Panc1 (cell line): ENCODE data around the gene HDLBP. TPM values are rescaled to one million over a fixed set of nuclear protein-coding genes. Genes with fewer than 3 reads are reported as not detected.
A peak's percentile ranks its signal among the peaks of the same experiment; 100 is the strongest.

Experiments used
- ATAC-seq: fragments of 200-7000 bp; cut with Tn5 transposase; 2 replicates; pipeline ENCODE4 v1.9.1; 2020; ENCODE audit warnings: mild to moderate bottlenecking, moderate library complexity
- BruUV-seq: library from RNA; stranded (reverse); fragments of 400-500 nt; replicated peaks from 2 replicates; lab custom pipeline; 2021; lab: Mats Ljungman, UMichigan
- CTCF ChIA-PET: fragments of 300-600 bp; sonication (Branson Sonifier 250); formaldehyde crosslinking; loops from one replicate; lab custom pipeline; 2022; ENCODE audit warnings: antibody characterized with exemption; lab: Charles Lee
- POLR2A ChIA-PET: fragments of 300-600 bp; sonication (Branson Sonifier 250); formaldehyde crosslinking; loops from one replicate; lab custom pipeline; 2022; ENCODE audit warnings: antibody characterized with exemption; lab: Charles Lee
- DNase-seq: peaks from one replicate; pipeline ENCODE4 v3.0.0-alpha.2; 2010; ENCODE audit warnings: low read depth, low spot score
- H3K27ac ChIP-seq: 2 replicates; pipeline ENCODE4 v1.5.1; 2011; ENCODE audit warnings: mild to moderate bottlenecking, low read length, inconsistent platforms
- H3K27me3 ChIP-seq: fragments of 200-500 bp; sonication (Bioruptor generic); 2 replicates; pipeline ENCODE4 v1.6.0; 2014; ENCODE audit warnings: low read length, inconsistent platforms; ENCODE audit not compliant: control insufficient read depth, insufficient read depth
- H3K36me3 ChIP-seq: fragments of 200-500 bp; sonication (Bioruptor generic); 2 replicates; pipeline ENCODE4 v1.5.1; 2014; ENCODE audit warnings: inconsistent platforms, mild to moderate bottlenecking, low read length, moderate library complexity; ENCODE audit not compliant: control insufficient read depth, insufficient read depth
- H3K4me1 ChIP-seq: 2 replicates; pipeline ENCODE4 v1.5.1; 2011; ENCODE audit warnings: inconsistent platforms, mild to moderate bottlenecking, low read length, moderate library complexity; ENCODE audit not compliant: control insufficient read depth, insufficient read depth
- H3K4me3 ChIP-seq, 2 experiments: 2 replicates each; pipeline ENCODE4 v1.5.1; 2011 to 2012; ENCODE audit warnings: low read depth in 2 of 2, low read length in 2 of 2, mild to moderate bottlenecking in 2 of 2, inconsistent platforms in 1 of 2, moderate library complexity in 1 of 2
- H3K9me3 ChIP-seq: fragments of 200-500 bp; sonication (Bioruptor generic); 2 replicates; pipeline ENCODE4 v1.5.1; 2014; ENCODE audit warnings: low read depth, mild to moderate bottlenecking, inconsistent platforms, low read length, moderate library complexity; ENCODE audit not compliant: control insufficient read depth, insufficient read depth
- POLR2AphosphoS5 ChIP-seq: IDR thresholded peaks from 2 replicates; pipeline ENCODE4 v1.6.1; 2012; ENCODE audit warnings: mild to moderate bottlenecking, low read depth, low read length, moderate library complexity
- SIN3A ChIP-seq: IDR thresholded peaks from 2 replicates; pipeline ENCODE4 v1.6.1; 2012; ENCODE audit warnings: low read depth, mild to moderate bottlenecking, low read length, moderate library complexity, borderline replicate concordance; ENCODE audit not compliant: insufficient read depth
- TCF7L2 ChIP-seq: IDR thresholded peaks from 2 replicates; pipeline ENCODE4 v1.6.1; 2011; ENCODE audit warnings: mild to moderate bottlenecking, low read depth, low read length, inconsistent platforms
- in situ Hi-C: cut with HindIII; loops from 2 replicates; pipeline ENCODE4 v1.10.0; 2016; ENCODE audit warnings: low sequenced_read_pairs, low pct_unique_long_range_greater_than_20kb
- intact Hi-C: fragments of 100-400 bp; cut with micrococcal nuclease; formaldehyde crosslinking; loops from one replicate; pipeline ENCODE4 v1.10.0; 2022; ENCODE audit not compliant: unreplicated experiment
- total RNA-seq: library from RNA; stranded (reverse); gene quantifications from one replicate; pipeline ENCODE4 v1.2.1, GENCODE V29; 2021; ENCODE audit not compliant: unreplicated experiment
- TF ChIP-seq, protein P1 (sequence below): fragments of 450-650 bp; IDR thresholded peaks from 2 replicates; pipeline ENCODE4 v1.5.1; 2017; ENCODE audit warnings: mild to moderate bottlenecking
- TF ChIP-seq, protein P2 (sequence below), 2 experiments: IDR thresholded peaks; 2 replicates each; pipeline ENCODE4 v1.6.1; 2011 to 2012; ENCODE audit warnings: low read depth in 2 of 2, control low read depth in 1 of 2, low read length in 1 of 2, mild to moderate bottlenecking in 1 of 2, moderate library complexity in 1 of 2; ENCODE audit not compliant: insufficient read depth in 1 of 2

The HDLBP gene
- total RNA-seq, 1 experiment from 2014 or later: 656 TPM

DNA sequence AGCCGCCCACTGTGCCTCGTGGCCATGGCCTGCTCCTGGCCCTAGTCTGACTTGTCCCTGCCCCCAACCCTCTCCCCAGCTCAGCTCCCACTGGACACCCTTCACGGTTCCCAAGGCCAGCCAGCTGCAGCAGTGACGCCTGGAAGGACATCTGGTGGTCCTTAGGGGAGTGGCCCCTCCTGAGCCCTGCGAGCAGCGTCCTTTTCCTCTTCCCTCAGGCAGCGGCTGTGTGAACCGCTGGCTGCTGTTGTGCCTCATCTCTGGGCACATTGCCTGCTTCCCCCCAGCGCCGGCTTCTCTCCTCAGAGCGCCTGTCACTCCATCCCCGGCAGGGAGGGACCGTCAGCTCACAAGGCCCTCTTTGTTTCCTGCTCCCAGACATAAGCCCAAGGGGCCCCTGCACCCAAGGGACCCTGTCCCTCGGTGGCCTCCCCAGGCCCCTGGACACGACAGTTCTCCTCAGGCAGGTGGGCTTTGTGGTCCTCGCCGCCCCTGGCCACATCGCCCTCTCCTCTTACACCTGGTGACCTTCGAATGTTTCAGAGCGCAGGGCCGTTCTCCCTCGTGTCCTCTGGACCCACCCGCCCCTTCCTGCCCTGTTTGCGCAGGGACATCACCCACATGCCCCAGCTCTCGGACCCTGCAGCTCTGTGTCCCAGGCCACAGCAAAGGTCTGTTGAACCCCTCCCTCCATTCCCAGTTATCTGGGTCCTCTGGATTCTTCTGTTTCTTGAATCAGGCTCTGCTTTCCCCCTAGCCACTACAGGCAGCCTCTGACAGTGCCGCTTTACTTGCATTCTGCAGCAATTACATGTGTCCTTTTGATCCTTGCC is 91.2 kb downstream of the HDLBP start:
- ChIA-PET CTCF (no interaction called here), POLR2A (no interaction called here)
- Histone ChIP-seq H3K36me3 (0 out of 2 replicates have a peak, but pooled peaks cover 2% of the 10 kb centered on the region), H3K27me3 (no peaks in the 10 kb centered on the region), H3K4me3 (no peak overlapping the region), H3K27ac (peak overlapping the region; percentile 21; the same call in 1 of the 2 replicates), H3K4me1 (peaks cover 17% of the 10 kb centered on the region), H3K9me3 (no peaks in the 10 kb centered on the region)
- no peak for DNase-seq
- intact Hi-C loops (no loop called here), in situ Hi-C loops (no loop called here)
- no TSS peak for BruUV-seq
- TF ChIP-seq SIN3A (0 out of 2 replicates have a peak, but pooled peaks have one; percentile 21), POLR2AphosphoS5 (peak; percentile 40; the same call in 1 of the 2 replicates)
- TF ChIP-seq, protein P1, sequence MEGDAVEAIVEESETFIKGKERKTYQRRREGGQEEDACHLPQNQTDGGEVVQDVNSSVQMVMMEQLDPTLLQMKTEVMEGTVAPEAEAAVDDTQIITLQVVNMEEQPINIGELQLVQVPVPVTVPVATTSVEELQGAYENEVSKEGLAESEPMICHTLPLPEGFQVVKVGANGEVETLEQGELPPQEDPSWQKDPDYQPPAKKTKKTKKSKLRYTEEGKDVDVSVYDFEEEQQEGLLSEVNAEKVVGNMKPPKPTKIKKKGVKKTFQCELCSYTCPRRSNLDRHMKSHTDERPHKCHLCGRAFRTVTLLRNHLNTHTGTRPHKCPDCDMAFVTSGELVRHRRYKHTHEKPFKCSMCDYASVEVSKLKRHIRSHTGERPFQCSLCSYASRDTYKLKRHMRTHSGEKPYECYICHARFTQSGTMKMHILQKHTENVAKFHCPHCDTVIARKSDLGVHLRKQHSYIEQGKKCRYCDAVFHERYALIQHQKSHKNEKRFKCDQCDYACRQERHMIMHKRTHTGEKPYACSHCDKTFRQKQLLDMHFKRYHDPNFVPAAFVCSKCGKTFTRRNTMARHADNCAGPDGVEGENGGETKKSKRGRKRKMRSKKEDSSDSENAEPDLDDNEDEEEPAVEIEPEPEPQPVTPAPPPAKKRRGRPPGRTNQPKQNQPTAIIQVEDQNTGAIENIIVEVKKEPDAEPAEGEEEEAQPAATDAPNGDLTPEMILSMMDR: no peak
- peak; percentile 63 for ATAC-seq

DNA sequence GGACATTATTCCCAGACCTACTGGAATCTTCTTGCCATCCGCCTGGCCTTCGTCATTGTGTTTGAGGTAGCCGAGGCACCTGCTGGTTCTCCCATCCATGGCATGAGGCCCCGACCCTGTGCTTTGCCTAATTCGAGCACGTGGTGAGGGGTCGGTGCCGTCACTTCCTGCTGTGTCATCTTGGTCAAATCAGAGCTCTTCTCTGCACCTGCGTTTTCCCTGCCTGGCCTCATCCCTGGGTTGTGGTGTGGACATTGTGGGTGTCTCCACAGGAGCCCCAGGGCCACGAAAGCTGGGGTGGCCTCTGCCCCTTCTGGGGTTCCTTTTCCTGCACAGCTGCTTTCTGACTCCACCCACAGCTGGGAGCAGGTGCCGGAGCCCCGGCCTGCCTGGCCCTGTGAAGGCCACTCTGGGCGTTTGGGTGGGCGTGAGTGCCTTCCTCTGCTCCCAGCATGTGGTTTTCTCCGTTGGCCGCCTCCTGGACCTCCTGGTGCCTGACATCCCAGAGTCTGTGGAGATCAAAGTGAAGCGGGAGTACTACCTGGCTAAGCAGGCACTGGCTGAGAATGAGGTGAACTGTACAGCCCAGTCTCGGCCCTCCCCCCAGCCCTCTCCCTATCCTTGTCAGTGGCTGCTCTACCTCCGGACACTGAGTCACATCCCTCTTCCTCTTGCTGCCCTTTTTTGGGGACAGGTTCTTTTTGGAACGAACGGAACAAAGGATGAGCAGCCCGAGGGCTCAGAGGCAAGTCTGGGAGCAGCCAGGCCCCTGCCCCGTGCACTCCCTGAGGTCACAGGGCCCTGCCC is 92.1 kb downstream of the HDLBP start:
- Histone ChIP-seq H3K9me3 (no peaks in the 10 kb centered on the region), H3K27ac (peak overlapping the region; percentile 21; the same call in 1 of the 2 replicates), H3K27me3 (no peaks in the 10 kb centered on the region), H3K4me1 (peaks cover 21% of the 10 kb centered on the region), H3K4me3 (no peak overlapping the region), H3K36me3 (no peaks in the 10 kb centered on the region)
- POLR2A ChIA-PET: no interaction called here
- TF ChIP-seq TCF7L2 (peak; percentile 50; the same call in 1 of the 2 replicates), POLR2AphosphoS5 (no peak), SIN3A (no peak)
- TF ChIP-seq, protein P2, sequence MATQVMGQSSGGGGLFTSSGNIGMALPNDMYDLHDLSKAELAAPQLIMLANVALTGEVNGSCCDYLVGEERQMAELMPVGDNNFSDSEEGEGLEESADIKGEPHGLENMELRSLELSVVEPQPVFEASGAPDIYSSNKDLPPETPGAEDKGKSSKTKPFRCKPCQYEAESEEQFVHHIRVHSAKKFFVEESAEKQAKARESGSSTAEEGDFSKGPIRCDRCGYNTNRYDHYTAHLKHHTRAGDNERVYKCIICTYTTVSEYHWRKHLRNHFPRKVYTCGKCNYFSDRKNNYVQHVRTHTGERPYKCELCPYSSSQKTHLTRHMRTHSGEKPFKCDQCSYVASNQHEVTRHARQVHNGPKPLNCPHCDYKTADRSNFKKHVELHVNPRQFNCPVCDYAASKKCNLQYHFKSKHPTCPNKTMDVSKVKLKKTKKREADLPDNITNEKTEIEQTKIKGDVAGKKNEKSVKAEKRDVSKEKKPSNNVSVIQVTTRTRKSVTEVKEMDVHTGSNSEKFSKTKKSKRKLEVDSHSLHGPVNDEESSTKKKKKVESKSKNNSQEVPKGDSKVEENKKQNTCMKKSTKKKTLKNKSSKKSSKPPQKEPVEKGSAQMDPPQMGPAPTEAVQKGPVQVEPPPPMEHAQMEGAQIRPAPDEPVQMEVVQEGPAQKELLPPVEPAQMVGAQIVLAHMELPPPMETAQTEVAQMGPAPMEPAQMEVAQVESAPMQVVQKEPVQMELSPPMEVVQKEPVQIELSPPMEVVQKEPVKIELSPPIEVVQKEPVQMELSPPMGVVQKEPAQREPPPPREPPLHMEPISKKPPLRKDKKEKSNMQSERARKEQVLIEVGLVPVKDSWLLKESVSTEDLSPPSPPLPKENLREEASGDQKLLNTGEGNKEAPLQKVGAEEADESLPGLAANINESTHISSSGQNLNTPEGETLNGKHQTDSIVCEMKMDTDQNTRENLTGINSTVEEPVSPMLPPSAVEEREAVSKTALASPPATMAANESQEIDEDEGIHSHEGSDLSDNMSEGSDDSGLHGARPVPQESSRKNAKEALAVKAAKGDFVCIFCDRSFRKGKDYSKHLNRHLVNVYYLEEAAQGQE (IDR thresholded peaks at IDR 0.05; ENCODE audit: insufficient read depth in 1 of 2, low read depth in 2 of 2, low read length in 1 of 2): no peak
- TF ChIP-seq, protein P1: no peak
- intact Hi-C loops (no loop called here), in situ Hi-C loops (no loop called here)
- ATAC-seq (peak; percentile 55), DNase-seq (no peak)
- no TSS peak for BruUV-seq
- CTCF ChIA-PET: no interaction called here
